Activated CD8-positive, alpha-beta memory T cell treated with anti-CD3 and anti-CD28 coated beads for 1 hour (primary cell): ENCODE results near the gene ELOB.

Experiments
- DNase-seq, 2 donors: peaks; one replicate each; pipeline ENCODE4 v3.0.0-alpha.2; 2020; ENCODE audit warnings: low read depth in 1 of 2; ENCODE audit errors: extremely low read depth in 1 of 2

Gene ELOB

GRCh38 chr16:2784358-2785100, 7.4 kb upstream of the ELOB start:
- DNase-seq, result no peak

GRCh38 chr16:2783581-2784357, 6.7 kb upstream of the ELOB start:
- DNase-seq, result no peak

GRCh38 chr16:2782583-2783351, 5.7 kb upstream of the ELOB start:
- DNase-seq, result no peak

- DNase-seq, result no peak
These were observed 3.2 kb upstream of the ELOB start for GRCh38 chr16:2779978-2780898.

- no peak for DNase-seq
These were observed 2.3 kb upstream of the ELOB start for GRCh38 chr16:2779151-2779920.

GRCh38 chr16:2778630-2778958, 1.5 kb upstream of the ELOB start:
- no peak for DNase-seq

GRCh38 chr16:2777903-2778629, 986 bp upstream of the ELOB start:
- no peak for DNase-seq

- no peak for DNase-seq
These were observed 460 bp downstream of the ELOB start for GRCh38 chr16:2776500-2777139.

GRCh38 chr16:2775765-2776499, 1.1 kb downstream of the ELOB start:
- DNase-seq, result no peak

GRCh38 chr16:2775131-2775716, 1.9 kb downstream of the ELOB start:
- no peak for DNase-seq

GRCh38 chr16:2774161-2774891, 2.8 kb downstream of the ELOB start:
- no peak for DNase-seq

GRCh38 chr16:2773188-2773968, 3.7 kb downstream of the ELOB start:
- no peak for DNase-seq

GRCh38 chr16:2771496-2772402, 5.3 kb downstream of the ELOB start:
- DNase-seq, result no peak

GRCh38 chr16:2770057-2770951, 6.8 kb downstream of the ELOB start:
- no peak for DNase-seq
